Stomach smooth muscle (tissue), 2 donors: ENCODE data around the gene FAM241A.

Source experiments
- H3K27ac ChIP-seq: one replicate; pipeline ENCODE4 v1.7.0; 2013; ENCODE audit warnings: mild to moderate bottlenecking, low read length, inconsistent platforms
- H3K27me3 ChIP-seq, 2 donors: one replicate each; pipeline ENCODE4 v1.7.0; 2013; ENCODE audit warnings: low read length in 2 of 2; ENCODE audit not compliant: insufficient read depth in 2 of 2, control insufficient read depth in 1 of 2
- H3K36me3 ChIP-seq, 2 donors: one replicate each; pipeline ENCODE4 v1.7.0; 2013; ENCODE audit warnings: low read length in 2 of 2; ENCODE audit not compliant: control insufficient read depth in 2 of 2, insufficient read depth in 2 of 2
- H3K4me1 ChIP-seq: one replicate; pipeline ENCODE4 v1.7.0; 2013; ENCODE audit warnings: low read length; ENCODE audit not compliant: control insufficient read depth, insufficient read depth
- H3K4me3 ChIP-seq, 2 donors: one replicate each; pipeline ENCODE4 v1.7.0; 2013; ENCODE audit warnings: low read length in 2 of 2
- H3K9ac ChIP-seq, 2 donors: one replicate each; pipeline ENCODE4 v1.7.0; 2013; ENCODE audit warnings: low read length in 2 of 2, mild to moderate bottlenecking in 1 of 2
- H3K9me3 ChIP-seq, 2 donors: one replicate each; pipeline ENCODE4 v1.7.0; 2013; ENCODE audit warnings: low read length in 2 of 2; ENCODE audit not compliant: control insufficient read depth in 2 of 2
- donor health status: healthy.
- donor health status: Pancreatic carcinoma.

FAM241A gene

GRCh38 chr4:112113864-112114263, 31.4 kb upstream of the FAM241A start:
- Histone ChIP-seq H3K9me3 (no peaks in the 10 kb centered on the region), H3K27me3 (no peaks in the 10 kb centered on the region), H3K4me3 (no peak overlapping the region), H3K27ac (no peak overlapping the region), H3K36me3 (no peaks in the 10 kb centered on the region), H3K4me1 (no peaks in the 10 kb centered on the region), H3K9ac (no peak overlapping the region)

GRCh38 chr4:112114452-112114851, 30.8 kb upstream of the FAM241A start:
- Histone ChIP-seq H3K4me3 (no peak overlapping the region), H3K4me1 (no peaks in the 10 kb centered on the region), H3K9ac (no peak overlapping the region), H3K9me3 (no peaks in the 10 kb centered on the region), H3K27me3 (no peaks in the 10 kb centered on the region), H3K27ac (no peak overlapping the region), H3K36me3 (no peaks in the 10 kb centered on the region)

- Histone ChIP-seq H3K4me3 (no peak overlapping the region), H3K36me3 (no peaks in the 10 kb centered on the region), H3K27ac (no peak overlapping the region), H3K9ac (no peak overlapping the region), H3K4me1 (no peaks in the 10 kb centered on the region), H3K27me3 (no peaks in the 10 kb centered on the region), H3K9me3 (no peaks in the 10 kb centered on the region)
Observed at GRCh38 chr4:112118742-112119352, 26.4 kb upstream of the FAM241A start.

GRCh38 chr4:112119353-112119783, 25.9 kb upstream of the FAM241A start:
- no peaks in the 10 kb centered on the region for H3K36me3 ChIP-seq
- no peaks in the 10 kb centered on the region for H3K4me1 ChIP-seq
- no peaks in the 10 kb centered on the region for H3K9me3 ChIP-seq
- no peak overlapping the region for H3K9ac ChIP-seq
- no peak overlapping the region for H3K4me3 ChIP-seq
- no peaks in the 10 kb centered on the region for H3K27me3 ChIP-seq
- no peak overlapping the region for H3K27ac ChIP-seq

- Histone ChIP-seq H3K4me3 (no peak overlapping the region), H3K36me3 (no peaks in the 10 kb centered on the region), H3K9me3 (no peaks in the 10 kb centered on the region), H3K27ac (no peak overlapping the region), H3K9ac (no peak overlapping the region), H3K27me3 (no peaks in the 10 kb centered on the region), H3K4me1 (no peaks in the 10 kb centered on the region)
Observed at GRCh38 chr4:112120021-112120420, 25.2 kb upstream of the FAM241A start.

GRCh38 chr4:112125416-112125815, 19.8 kb upstream of the FAM241A start:
- H3K4me1 ChIP-seq, result no peaks in the 10 kb centered on the region
- H3K27me3 ChIP-seq, result no peaks in the 10 kb centered on the region
- H3K36me3 ChIP-seq, result no peaks in the 10 kb centered on the region
- H3K27ac ChIP-seq, result no peak overlapping the region
- H3K9me3 ChIP-seq, result no peaks in the 10 kb centered on the region
- H3K9ac ChIP-seq, result no peak overlapping the region
- H3K4me3 ChIP-seq, result no peak overlapping the region

GRCh38 chr4:112127048-112127637, 18.1 kb upstream of the FAM241A start:
- H3K4me1 ChIP-seq, result no peaks in the 10 kb centered on the region
- no peak overlapping the region for H3K4me3 ChIP-seq
- no peaks in the 10 kb centered on the region for H3K36me3 ChIP-seq
- no peak overlapping the region for H3K27ac ChIP-seq
- peak overlapping the region in 1 of 2 donors; percentile 24 for H3K9ac ChIP-seq
- no peaks in the 10 kb centered on the region for H3K27me3 ChIP-seq
- H3K9me3 ChIP-seq, result no peaks in the 10 kb centered on the region

GRCh38 chr4:112127803-112128202, 17.5 kb upstream of the FAM241A start:
- Histone ChIP-seq H3K4me3 (no peak overlapping the region), H3K9ac (no peak overlapping the region), H3K9me3 (no peaks in the 10 kb centered on the region), H3K36me3 (no peaks in the 10 kb centered on the region), H3K4me1 (no peaks in the 10 kb centered on the region), H3K27me3 (no peaks in the 10 kb centered on the region), H3K27ac (no peak overlapping the region)

- H3K27ac ChIP-seq, result no peak overlapping the region
- no peak overlapping the region for H3K4me3 ChIP-seq
- no peaks in the 10 kb centered on the region for H3K4me1 ChIP-seq
- H3K36me3 ChIP-seq, result no peaks in the 10 kb centered on the region
- no peaks in the 10 kb centered on the region for H3K27me3 ChIP-seq
- H3K9me3 ChIP-seq, result no peaks in the 10 kb centered on the region
- no peak overlapping the region for H3K9ac ChIP-seq
Observed at GRCh38 chr4:112128452-112128851, 16.8 kb upstream of the FAM241A start.

GRCh38 chr4:112130906-112131305, 14.3 kb upstream of the FAM241A start:
- no peak overlapping the region for H3K27ac ChIP-seq
- H3K27me3 ChIP-seq, result no peaks in the 10 kb centered on the region
- H3K4me1 ChIP-seq, result no peaks in the 10 kb centered on the region
- H3K9ac ChIP-seq, result no peak overlapping the region
- H3K36me3 ChIP-seq, result no peaks in the 10 kb centered on the region
- no peak overlapping the region for H3K4me3 ChIP-seq
- no peaks in the 10 kb centered on the region for H3K9me3 ChIP-seq

- Histone ChIP-seq H3K4me1 (no peaks in the 10 kb centered on the region), H3K4me3 (no peak overlapping the region), H3K36me3 (no peaks in the 10 kb centered on the region), H3K27me3 (no peaks in the 10 kb centered on the region), H3K9me3 (no peaks in the 10 kb centered on the region), H3K9ac (no peak overlapping the region), H3K27ac (no peak overlapping the region)
Observed at GRCh38 chr4:112136551-112136950, 8.7 kb upstream of the FAM241A start.
